ENCODE results near the gene MT3.

Gene MT3

DNA sequence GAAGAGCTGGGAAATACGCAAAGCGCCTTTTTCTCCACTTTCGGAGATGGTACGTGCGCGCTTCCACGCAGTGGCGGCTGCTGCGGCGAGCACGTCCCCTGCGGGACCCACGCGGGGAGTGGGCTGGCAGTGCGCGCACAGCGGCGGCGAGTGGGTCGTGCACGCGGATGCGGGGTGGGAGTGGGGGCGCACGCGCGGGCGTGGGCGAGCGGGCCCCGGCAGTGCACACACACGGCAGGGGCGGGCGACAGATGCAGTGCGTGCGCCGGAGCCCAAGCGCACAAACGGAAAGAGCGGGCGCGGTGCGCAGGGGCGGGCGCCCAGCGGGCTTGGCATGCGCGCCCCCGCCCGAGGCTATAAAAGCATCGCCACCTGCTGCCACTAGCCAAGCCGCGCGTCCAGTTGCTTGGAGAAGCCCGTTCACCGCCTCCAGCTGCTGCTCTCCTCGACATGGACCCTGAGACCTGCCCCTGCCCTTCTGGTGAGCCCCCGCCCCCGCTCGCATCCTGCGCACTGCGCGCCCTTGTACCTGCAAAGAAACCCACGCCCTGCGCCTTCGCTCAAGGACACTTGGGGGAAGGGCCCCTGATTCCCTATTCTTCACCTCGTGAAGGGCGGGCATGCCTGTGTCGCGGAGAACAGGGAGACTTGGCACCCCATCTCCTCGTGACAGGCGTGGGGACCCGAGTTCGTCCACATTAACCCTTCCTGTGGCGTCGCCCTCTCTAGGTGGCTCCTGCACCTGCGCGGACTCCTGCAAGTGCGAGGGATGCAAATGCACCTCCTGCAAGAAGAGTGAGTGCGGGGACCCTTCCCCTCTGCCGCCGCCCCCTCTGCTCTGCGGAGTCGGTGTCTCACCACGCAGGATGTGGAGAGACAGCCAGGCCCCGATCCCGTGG is at the start of gene MT3:
Gene MT3 (plus strand): TSS at position 388 of the 899 bp plus-strand sequence. CDS start 63 bp downstream, at position 451.
- DNase-seq (ENCODE audit: low spot score), result no peak

GRCh38 chr16:56539656-56540055 is 49.7 kb upstream of the MT3 start:
- DNase-seq (ENCODE audit: low spot score), result no peak

DNA sequence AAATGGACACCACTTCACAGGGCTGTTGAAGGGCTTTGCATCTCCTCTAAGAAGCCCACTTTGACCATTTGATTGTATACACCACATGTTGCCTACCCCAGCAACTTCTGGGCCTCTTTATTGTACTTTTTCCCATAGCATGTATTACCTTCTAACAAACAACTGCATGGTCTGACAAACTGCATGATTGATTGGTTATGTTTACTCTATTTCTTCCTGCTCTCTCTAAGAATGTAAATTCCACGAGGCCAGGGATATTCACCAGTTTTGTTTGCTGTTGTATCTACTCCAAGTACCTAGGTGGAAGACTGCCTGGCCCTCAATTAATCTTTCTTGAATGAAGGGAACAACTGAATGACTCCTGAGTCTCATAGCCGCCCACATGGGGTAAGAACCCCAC is 47.3 kb upstream of the MT3 start:
- DNase-seq (ENCODE audit: low spot score), result no peak

- DNase-seq (ENCODE audit: low spot score), result peak; percentile 16
Observed at GRCh38 chr16:56547120-56547948, 42.0 kb upstream of the MT3 start.

DNA sequence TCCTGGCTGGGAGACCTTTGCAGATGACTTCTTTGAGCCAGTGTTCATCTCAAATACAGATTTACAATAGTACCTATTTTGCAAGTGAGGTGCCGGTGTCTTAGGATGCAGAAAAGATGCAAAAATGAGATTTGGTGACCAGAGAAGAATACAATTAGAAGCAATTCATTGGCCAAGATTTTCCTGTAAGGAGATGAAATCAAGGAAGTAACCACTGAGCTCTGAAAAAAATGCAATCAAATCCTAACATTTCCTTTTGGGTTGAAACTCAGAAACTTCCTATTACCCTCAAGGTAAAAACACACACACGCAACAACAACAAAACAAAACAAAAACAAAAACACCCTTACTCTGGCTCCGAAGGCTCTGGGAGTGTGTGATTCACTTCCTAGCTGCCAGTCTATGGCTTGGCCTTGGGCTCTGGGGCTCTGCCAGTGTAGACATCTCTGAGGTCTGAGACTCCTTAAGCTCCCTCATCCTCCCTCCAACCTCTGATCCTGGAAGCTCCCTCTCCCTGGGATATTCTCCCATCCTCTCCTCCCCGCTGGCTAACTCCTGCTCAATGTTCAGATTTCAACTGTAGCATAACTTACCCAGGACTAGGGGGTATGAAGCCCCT is 41.3 kb upstream of the MT3 start:
- DNase-seq (ENCODE audit: low spot score), result no peak

DNA sequence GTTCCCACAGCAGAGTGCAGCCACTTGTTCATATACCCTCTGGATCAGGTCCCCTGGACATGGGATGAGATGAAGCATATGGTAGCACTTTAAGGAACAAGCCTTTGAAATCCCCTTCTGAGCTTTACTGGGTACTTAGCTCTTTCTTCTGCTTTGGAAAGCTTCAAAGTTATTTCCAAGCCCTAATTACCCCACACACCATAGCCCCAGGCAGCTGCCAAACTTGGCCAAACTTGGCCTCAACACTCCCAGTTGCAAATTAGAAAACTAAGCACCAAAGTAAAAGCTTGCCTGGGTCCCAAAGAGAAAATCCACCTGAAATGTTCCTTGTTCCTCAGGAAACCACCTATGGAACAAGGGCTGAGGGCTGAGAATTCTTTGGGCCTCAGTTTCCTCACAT is 40.2 kb upstream of the MT3 start:
- no peak for DNase-seq (ENCODE audit: low spot score)

DNA sequence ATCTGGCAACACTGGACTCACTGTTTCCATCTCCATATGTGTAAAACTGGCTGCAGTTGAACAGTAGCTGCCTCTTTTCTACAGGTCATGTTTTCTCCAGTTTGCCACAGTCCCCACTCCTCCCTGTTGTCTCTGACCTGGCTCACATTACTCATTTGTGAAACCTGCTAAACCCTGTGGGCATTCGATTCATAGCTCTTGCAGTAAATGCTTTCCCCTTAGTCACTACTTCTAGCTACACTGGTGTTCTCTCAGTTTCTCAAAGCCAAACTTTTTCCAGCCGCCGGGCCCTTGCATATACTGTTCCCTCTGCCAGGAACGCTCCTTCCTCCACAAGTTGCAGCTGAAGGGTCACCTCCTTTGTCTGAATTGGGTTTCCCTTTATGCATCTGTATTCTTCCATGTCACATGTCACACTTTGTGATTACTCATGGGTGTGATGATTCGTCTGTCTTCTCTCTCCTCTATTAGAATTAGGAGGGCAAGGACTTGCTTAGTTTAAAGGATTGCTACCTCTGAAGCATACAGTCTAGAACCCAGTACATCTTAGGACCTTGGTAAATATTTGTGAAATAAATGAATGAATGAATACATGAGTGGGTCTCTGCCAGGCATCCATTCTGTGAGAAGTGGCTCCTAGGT is 39.5 kb upstream of the MT3 start:
- no peak for DNase-seq (ENCODE audit: low spot score)

DNA sequence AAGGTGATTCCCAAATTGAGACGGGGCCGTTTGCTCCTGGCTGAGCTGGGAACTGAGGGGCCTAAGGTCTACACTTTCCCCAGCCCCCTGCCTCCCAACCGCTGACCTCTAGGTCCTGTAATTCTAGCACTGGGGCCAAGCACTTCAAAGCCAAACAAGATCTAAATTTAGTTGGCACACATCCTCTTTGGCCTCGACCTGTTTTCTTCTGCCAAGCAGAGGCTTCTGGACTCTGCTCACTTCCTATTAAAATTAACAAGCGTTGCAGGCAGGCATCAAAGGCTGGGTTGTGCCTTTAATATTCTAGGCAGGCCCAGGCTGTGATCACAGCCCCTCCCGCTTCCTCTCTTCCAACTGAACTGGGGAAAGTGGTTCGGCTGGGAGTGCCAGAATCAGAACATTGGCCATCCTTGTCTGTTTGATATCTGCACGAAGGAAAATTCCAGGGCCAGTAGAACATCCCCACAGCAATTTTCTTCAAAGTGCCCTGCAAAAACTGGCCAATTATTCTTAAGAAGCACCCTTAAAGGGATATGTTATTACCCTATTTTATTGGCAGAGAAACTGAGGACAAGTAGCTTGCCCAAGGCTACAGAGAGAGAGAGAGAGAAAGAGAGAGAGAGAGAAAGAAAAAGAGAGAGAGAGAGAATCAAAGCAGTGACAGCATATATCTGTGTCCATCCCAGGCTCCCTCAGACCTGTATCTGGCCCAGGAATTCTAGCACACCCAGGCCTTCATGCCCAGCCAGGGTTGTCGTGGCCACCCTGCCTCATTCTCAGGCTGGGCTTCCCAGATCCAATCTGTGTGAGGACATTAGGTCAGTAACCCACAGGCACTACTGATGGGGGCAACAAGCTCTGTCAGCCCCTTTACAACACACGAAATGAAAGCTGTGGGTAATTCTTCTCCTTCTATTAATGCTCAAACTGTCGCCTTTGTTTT is 37.3 kb upstream of the MT3 start:
- no peak for DNase-seq (ENCODE audit: low spot score)

GRCh38 chr16:56554441-56554840 is 34.9 kb upstream of the MT3 start:
- no peak for DNase-seq (ENCODE audit: low spot score)

DNA sequence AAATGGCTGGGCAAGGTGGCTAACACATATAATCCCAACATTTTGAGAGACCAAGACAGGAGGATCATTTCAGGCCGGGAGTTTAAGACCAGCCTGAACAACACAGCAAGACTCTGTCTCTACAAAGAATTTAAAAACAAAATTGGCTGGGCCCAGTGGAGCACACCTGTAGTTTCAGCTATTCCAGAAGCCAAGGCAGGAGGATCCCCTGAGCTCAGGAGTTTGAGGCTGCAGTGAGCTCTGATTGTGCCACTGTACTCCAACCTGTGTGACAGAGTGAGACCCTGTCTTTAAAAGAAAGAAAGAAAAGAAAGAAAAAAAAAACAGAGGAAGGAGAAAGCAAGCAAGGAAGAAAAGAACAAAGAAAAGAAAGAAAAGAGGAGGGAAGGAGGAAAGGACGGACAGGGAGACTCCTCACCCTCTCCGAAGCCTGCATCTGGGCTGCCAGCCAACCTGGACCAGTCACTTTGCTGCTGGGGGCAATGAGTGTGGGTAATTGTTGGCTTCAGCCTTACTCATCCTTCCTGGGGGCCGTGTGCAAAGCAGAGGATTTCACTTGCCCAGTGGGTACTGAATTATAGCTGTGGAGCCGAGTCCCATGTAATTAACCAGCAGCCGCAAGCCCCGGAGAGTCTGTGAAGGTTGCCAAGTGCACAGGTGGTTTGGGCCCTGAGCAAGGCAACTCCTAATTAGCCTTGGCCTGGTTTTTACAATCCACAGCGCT is 31.1 kb upstream of the MT3 start:
- DNase-seq (ENCODE audit: low spot score), result peak; percentile 80

DNA sequence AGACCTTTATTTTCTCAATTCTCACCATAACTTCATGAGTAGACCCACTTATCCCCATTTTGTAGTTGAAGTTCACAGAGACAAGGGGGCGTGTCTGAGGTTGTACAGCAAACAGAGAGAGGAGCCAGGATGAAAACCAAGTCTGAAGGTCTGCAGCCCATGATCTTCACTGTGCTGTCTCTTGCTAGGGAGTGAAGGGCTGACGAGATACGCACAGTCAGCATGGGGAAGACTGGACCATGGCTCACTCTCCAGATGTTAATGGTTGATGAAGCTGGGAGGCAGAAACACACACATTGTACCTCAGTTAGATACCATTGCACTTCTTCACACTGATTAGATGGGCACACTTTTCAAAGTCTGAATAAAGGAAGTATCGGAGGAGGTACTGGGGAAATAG is 30.2 kb upstream of the MT3 start:
- DNase-seq (ENCODE audit: low spot score), result no peak

- no peak for DNase-seq (ENCODE audit: low spot score)
Observed at GRCh38 chr16:56560447-56560846, 28.9 kb upstream of the MT3 start.

GRCh38 chr16:56561126-56561525 is 28.2 kb upstream of the MT3 start:
- no peak for DNase-seq (ENCODE audit: low spot score)

GRCh38 chr16:56564793-56565477 is 24.4 kb upstream of the MT3 start, which contains the start of gene MT4:
Gene MT4 (plus strand): TSS chr16:56565073. CDS start chr16:56565129, 56 bp downstream.
- no peak for DNase-seq (ENCODE audit: low spot score)

DNA sequence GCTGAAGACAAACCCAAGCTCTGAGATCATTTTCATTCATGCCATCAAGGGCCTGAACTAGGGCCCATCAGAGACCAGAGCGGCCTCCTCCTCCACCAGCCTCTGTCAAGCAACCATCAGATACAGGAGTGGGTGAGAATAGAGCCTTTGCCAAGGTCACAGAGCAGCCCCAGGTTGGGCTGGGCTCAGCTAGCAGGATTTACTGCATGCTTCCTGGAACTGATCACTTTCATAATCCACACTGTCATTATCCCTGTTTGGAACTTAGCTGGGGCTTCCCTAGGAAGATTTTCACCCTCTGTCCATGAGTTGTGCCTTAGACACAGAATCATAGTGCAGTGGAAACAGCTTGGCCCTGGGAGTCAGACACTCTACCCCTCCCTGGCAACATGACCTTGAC is 19.4 kb upstream of the MT3 start:
- DNase-seq (ENCODE audit: low spot score), result no peak

DNA sequence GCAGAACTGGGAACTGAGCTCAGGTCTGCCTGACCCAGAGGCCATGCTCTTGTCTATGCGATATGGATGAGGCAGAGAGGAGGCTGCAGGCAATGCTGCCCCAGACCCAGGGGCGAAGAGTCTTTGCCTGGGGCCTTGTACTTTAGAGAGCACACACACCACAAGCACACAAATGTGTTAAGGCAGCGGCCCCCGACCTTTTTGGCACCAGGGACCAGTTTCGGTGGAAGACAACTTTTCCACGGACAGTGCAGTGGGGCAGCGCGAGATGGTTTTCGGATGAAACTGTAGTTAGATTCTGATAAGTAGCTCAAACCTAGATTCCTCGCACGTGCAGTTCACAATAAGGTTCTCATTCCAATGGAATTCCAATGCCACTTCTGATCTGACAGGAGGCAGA is 17.8 kb upstream of the MT3 start:
- no peak for DNase-seq (ENCODE audit: low spot score)

DNA sequence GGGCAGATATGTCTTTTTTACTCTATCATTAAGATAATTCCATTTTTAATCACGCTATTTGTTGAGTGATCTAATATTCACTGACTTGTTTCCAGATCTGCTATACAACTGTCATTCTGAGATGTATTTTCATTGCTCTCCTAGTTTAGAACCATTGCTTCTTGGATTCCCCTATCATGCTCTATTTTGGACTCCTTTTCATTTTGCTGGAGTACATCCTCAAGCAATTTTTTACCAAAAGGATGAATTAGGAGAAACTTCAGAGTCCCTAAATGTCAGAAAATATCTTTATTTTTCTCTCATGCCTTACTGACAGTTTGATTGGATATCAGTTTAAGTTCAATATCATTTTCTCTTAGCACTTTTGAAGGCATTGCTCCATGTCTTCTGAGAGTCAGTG is 14.7 kb upstream of the MT3 start:
- no peak for DNase-seq (ENCODE audit: low spot score)

DNA sequence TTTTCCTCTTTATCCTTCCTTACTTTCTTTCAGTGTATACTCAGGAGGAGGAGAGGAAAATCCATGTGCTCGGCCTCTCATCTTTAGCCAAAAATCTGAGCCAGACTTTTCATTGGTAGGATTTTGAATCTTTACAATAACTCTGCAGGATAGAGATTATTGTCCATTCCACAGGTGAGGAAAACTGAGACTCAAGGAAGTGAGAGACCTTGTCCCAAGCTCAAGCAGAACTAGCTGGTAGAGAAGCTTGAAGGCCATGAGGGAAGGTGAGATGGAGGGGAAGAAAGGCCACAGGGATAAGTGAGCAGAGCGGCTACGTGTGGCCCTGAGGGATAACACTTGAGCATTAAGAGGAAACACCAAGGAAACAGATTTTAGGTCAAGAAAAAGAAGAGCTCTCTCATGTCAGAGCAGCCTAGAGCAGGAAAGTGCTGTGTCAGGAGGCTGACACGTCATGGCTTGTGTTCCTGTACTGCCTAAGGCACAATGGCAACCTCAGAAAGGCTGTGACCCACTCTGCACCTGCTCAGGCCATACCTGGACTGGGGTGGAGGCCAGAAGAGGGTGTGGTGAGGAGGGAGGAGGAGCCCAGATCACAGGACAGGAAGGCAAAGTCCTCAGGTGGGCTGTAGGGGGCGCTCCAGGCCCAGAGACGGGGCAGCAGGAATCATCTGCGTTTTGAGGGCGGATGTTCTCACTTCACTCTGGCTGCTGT is 12.6 kb upstream of the MT3 start:
- no peak for DNase-seq (ENCODE audit: low spot score)

DNA sequence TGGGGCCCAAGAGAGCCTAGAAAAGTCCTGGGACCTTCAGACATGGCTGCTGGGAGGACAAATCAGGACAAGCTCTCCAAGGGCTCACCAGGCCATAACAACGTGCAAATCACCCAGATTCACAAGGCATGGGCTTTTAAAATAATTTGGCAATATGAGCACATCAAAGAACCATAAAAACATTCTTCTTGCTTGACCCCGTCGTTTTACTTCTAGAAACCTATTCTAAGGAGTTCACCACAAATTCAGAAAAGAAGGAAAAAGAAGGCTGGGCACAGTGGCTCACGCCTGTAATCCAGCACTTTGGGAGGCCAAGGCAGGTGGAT is 12.1 kb upstream of the MT3 start:
- no peak for DNase-seq (ENCODE audit: low spot score)

Data from RKO (cell line).